Measurements from ENCODE around the gene BCAS3. TPM values are rescaled to one million over a fixed set of nuclear protein-coding genes. Genes with fewer than 3 reads are reported as not detected.

Gene BCAS3
- total RNA-seq, 4 donors from 2014 or later: 20.7 to 76.3 (median 39.8) TPM

DNA sequence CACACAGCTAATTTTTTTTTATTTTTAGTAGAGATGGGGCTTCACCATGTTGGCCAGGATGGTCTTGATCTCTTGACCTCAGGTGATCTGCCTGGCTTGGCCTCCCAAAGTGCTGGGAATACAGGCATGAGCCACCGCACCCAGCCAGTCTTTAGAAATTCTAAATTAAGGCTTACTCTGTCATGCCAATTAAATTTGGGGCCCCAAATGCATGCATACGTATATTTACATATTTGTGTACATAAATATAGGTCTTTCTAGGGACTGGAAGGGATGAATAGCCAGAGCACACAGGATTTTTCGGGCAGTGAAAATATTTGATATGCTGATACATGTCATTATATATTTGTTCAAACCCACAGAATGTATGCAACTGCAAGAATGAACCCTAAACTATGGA lies 105.1 kb downstream of the BCAS3 start:
- Histone ChIP-seq H3K36me3 (no peaks in the 10 kb centered on the region), H3K4me3 (no peak overlapping the region), H3K27me3 (no peaks in the 10 kb centered on the region), H3K27ac (no peak overlapping the region), H3K9me3 (no peaks in the 10 kb centered on the region), H3K4me1 (no peaks in the 10 kb centered on the region)
- no peak for DNase-seq
- 95% methylated on average over 3 of the region's 3 CpGs; no CpG with 5 or more reads in 1 of the 2 donors for WGBS, 2 donors (ENCODE audit: low coverage in 1 of 2)
- in situ Hi-C loops (cut with MboI; ENCODE audit: low pct_ligation_motif_present in 1 of 4, low pct_unique_long_range_greater_than_20kb in 1 of 4, low sequenced_read_pairs in 3 of 4) (no loop called here), intact Hi-C loops (cut with DNase I; ENCODE audit: low total_unique reads) (no loop called here)
- TF ChIP-seq EP300 (IDR thresholded peaks at IDR 0.05; ENCODE audit: low read depth) (no peak), POLR2A (IDR thresholded peaks at IDR 0.05) (no peak), POLR2AphosphoS5 (IDR thresholded peaks at IDR 0.05) (no peak)
- TF ChIP-seq, protein P1, sequence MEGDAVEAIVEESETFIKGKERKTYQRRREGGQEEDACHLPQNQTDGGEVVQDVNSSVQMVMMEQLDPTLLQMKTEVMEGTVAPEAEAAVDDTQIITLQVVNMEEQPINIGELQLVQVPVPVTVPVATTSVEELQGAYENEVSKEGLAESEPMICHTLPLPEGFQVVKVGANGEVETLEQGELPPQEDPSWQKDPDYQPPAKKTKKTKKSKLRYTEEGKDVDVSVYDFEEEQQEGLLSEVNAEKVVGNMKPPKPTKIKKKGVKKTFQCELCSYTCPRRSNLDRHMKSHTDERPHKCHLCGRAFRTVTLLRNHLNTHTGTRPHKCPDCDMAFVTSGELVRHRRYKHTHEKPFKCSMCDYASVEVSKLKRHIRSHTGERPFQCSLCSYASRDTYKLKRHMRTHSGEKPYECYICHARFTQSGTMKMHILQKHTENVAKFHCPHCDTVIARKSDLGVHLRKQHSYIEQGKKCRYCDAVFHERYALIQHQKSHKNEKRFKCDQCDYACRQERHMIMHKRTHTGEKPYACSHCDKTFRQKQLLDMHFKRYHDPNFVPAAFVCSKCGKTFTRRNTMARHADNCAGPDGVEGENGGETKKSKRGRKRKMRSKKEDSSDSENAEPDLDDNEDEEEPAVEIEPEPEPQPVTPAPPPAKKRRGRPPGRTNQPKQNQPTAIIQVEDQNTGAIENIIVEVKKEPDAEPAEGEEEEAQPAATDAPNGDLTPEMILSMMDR (IDR thresholded peaks at IDR 0.05): no peak

DNA sequence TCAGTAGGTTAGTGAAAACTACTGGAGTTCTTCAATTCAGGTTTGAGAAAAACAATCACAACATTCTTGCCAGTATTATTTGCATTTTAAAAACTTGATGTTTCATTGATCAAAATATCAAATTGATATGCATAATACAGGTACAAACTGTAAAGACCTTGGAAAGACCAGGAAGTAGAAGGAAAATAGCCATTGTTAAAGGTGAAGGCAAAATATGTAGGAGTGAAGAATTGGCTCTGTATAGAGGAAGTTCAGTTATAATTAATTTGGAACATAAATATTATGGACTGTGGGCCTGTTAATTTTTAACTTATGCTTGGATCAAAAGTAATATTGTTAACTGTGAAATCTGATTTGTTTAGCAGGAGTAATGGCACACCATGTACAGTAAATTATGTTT lies 112.6 kb downstream of the BCAS3 start:
- intact Hi-C loops (cut with DNase I; ENCODE audit: low total_unique reads) (no loop called here), in situ Hi-C loops (cut with MboI; ENCODE audit: low pct_ligation_motif_present in 1 of 4, low pct_unique_long_range_greater_than_20kb in 1 of 4, low sequenced_read_pairs in 3 of 4) (no loop called here)
- TF ChIP-seq POLR2AphosphoS5 (IDR thresholded peaks at IDR 0.05) (no peak), EP300 (IDR thresholded peaks at IDR 0.05; ENCODE audit: low read depth) (no peak), POLR2A (IDR thresholded peaks at IDR 0.05) (no peak)
- TF ChIP-seq, protein P1 (IDR thresholded peaks at IDR 0.05): no peak

DNA sequence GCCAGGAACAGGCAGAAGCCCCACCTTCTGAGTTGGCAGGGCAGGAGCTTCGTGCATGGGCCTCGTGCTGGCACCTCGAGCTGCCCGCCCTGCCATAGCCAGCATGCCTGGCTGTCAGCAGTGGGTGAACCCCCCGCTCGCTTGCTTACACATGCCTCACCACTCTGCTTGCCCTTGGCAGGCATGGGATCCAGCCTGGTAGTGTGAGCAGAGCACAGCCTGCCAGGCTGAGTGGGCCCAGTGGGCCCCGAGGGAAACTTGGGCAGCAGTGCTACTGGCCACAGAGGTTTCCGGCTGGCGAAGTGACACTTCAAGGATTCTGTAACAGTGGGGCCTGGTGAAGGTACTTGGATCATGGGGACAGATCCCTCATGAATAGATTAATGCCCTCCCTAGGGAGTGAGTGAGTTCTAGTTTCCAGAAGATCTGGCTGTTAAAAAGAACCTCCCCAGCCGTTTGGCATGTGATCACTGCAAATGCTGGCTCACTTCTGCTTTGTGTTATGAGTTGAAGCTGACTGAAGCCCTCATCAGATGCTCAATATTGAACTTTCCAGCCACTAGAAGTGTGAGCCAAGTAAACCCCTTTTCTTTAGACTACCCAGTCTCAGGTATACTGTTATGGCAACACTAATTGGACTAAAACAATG lies 114.7 kb downstream of the BCAS3 start:
- in situ Hi-C loops (cut with MboI; ENCODE audit: low pct_ligation_motif_present in 1 of 4, low pct_unique_long_range_greater_than_20kb in 1 of 4, low sequenced_read_pairs in 3 of 4) (no loop called here), intact Hi-C loops (cut with DNase I; ENCODE audit: low total_unique reads) (no loop called here)
- Histone ChIP-seq H3K27ac (no peak overlapping the region), H3K9me3 (no peaks in the 10 kb centered on the region), H3K36me3 (no peaks in the 10 kb centered on the region), H3K4me3 (no peak overlapping the region), H3K4me1 (no peaks in the 10 kb centered on the region), H3K27me3 (no peaks in the 10 kb centered on the region)
- WGBS, 2 donors (ENCODE audit: low coverage in 1 of 2): 89% methylated on average over 10 of the region's 10 CpGs; no CpG with 5 or more reads in 1 of the 2 donors
- no peak for DNase-seq
- TF ChIP-seq, protein P1 (IDR thresholded peaks at IDR 0.05): no peak
- TF ChIP-seq POLR2A (IDR thresholded peaks at IDR 0.05) (no peak), EP300 (IDR thresholded peaks at IDR 0.05; ENCODE audit: low read depth) (no peak), POLR2AphosphoS5 (IDR thresholded peaks at IDR 0.05) (no peak)

More for the DNA sequence above, 112.6 kb downstream of the BCAS3 start:
- H3K4me1 ChIP-seq: no peaks in the 10 kb centered on the region
- H3K27me3 ChIP-seq: no peaks in the 10 kb centered on the region
- DNase-seq: no peak
- H3K4me3 ChIP-seq: no peak overlapping the region
- no peaks in the 10 kb centered on the region for H3K36me3 ChIP-seq
- no peaks in the 10 kb centered on the region for H3K9me3 ChIP-seq
- no peak overlapping the region for H3K27ac ChIP-seq

DNA sequence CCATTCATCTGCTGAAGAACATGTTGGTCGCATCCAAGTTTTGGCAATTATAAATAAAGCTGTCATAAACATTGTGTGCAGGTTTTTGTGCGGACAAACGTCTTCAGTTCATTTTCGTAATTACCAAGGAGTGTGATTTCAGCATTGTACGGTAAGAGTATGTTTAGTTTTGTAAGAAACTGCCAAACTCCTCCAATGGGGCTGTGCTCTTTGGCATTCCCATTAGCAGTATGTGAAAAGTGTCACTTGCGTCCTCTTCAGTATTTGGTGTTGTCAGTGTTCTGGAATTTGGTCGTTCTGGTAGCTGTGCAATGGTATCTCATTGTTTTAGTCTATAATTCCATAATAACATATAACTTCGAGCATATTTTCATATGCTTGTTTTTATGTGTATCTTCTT lies 120.9 kb downstream of the BCAS3 start:
- Histone ChIP-seq H3K4me1 (peaks cover 0 to 5% (median 0%) of the 10 kb centered on the region in 4 donors), H3K27ac (no peak overlapping the region), H3K36me3 (no peaks in the 10 kb centered on the region), H3K9me3 (no peaks in the 10 kb centered on the region), H3K27me3 (no peaks in the 10 kb centered on the region), H3K4me3 (no peak overlapping the region)
- in situ Hi-C loops (cut with MboI; ENCODE audit: low pct_ligation_motif_present in 1 of 4, low pct_unique_long_range_greater_than_20kb in 1 of 4, low sequenced_read_pairs in 3 of 4) (no loop called here), intact Hi-C loops (cut with DNase I; ENCODE audit: low total_unique reads) (no loop called here)
- DNase-seq: no peak
- WGBS, 2 donors (ENCODE audit: low coverage in 1 of 2): 65 to 69% methylated on average over 8 of the region's 8 CpGs
- TF ChIP-seq, protein P1 (IDR thresholded peaks at IDR 0.05): no peak
- TF ChIP-seq POLR2AphosphoS5 (IDR thresholded peaks at IDR 0.05): no peak

Measured in transverse colon (tissue), 4 donors.